Pericardium fibroblast (primary cell): ENCODE measurements around the gene KRTAP5-4. TPM values are rescaled to one million over a fixed set of nuclear protein-coding genes. Genes with fewer than 3 reads are reported as not detected.

Source experiments
- total RNA-seq: library from RNA; depleted of rRNA; stranded (reverse); fragments of >200 nt; gene quantifications from 2 replicates; pipeline ENCODE4 v1.2.3, GENCODE V29; 2015

The KRTAP5-4 gene
- not detected in 2 replicates for total RNA-seq

GRCh38 chr11:1622086-1622485, at the start of gene KRTAP5-4:
Gene KRTAP5-4 (minus strand): TSS chr11:1622138. CDS start chr11:1622093, 45 bp downstream.

GRCh38 chr11:1629326-1630185, 7.6 kb upstream of the KRTAP5-4 start, which contains the start of gene KRTAP5-5:
Gene KRTAP5-5 (plus strand): TSS chr11:1629775. CDS start chr11:1629841, 66 bp downstream.

GRCh38 chr11:1608363-1608762, 13.6 kb downstream of the KRTAP5-4 start, which contains the start of gene KRTAP5-3:
Gene KRTAP5-3 (minus strand): TSS chr11:1608463. CDS start chr11:1608385, 78 bp downstream.

GRCh38 chr11:1597994-1598380, 24.0 kb downstream of the KRTAP5-4 start, which contains the start of gene KRTAP5-2:
Gene KRTAP5-2 (minus strand): TSS chr11:1598294. CDS start chr11:1598250, 44 bp downstream.

GRCh38 chr11:1584661-1585370, 37.1 kb downstream of the KRTAP5-4 start, which contains the start of gene KRTAP5-1:
Gene KRTAP5-1 (minus strand): TSS chr11:1585283. CDS start chr11:1585249, 34 bp downstream.

GRCh38 chr11:1572197-1573076, 49.5 kb downstream of the KRTAP5-4 start, which contains the start of gene DUSP8:
Gene DUSP8 (minus strand): TSS chr11:1572271. CDS start chr11:1565826, 6,445 bp downstream.

Other genes starting within 250 kb of the KRTAP5-4 start
- 0.09 and 1.6 TPM in 2 replicates for gene BRSK2, start 232.2 kb downstream of the KRTAP5-4 start, total RNA-seq
- gene MOB2, start 135.4 kb downstream of the KRTAP5-4 start, total RNA-seq = 13.2 and 22.9 TPM in 2 replicates
- 0.70 TPM in 1 of 2 replicates, not detected in the other for gene DUSP8, start 49.9 kb downstream of the KRTAP5-4 start, total RNA-seq
- gene KRTAP5-1, start 36.9 kb downstream of the KRTAP5-4 start, total RNA-seq = not detected in 2 replicates
- gene KRTAP5-2, start 23.8 kb downstream of the KRTAP5-4 start, total RNA-seq = not detected in 2 replicates
- not detected in 2 replicates for gene KRTAP5-3, start 13.7 kb downstream of the KRTAP5-4 start, total RNA-seq
- not detected in 2 replicates for gene KRTAP5-5, start 7.6 kb upstream of the KRTAP5-4 start, total RNA-seq
- not detected in 2 replicates for gene KRTAP5-6, start 75.1 kb upstream of the KRTAP5-4 start, total RNA-seq
- 0.51 and 0.82 TPM in 2 replicates for gene IFITM10, start 128.5 kb upstream of the KRTAP5-4 start, total RNA-seq
- 453 and 464 TPM in 2 replicates for gene CTSD, start 141.8 kb upstream of the KRTAP5-4 start, total RNA-seq
- 0.35 TPM in 1 of 2 replicates, not detected in the other for gene SYT8, start 212.9 kb upstream of the KRTAP5-4 start, total RNA-seq
- 0.94 TPM in 1 of 2 replicates, not detected in the other for gene TNNI2, start 216.8 kb upstream of the KRTAP5-4 start, total RNA-seq
- gene LSP1, start 230.9 kb upstream of the KRTAP5-4 start, total RNA-seq = 29.5 and 34.2 TPM in 2 replicates